Keratinocyte (primary cell): ENCODE results near the gene ADCY7.

Experiments used
- CTCF ChIP-seq, 3 experiments: IDR thresholded peaks in 1 of 3; conservative IDR thresholded peaks in 1 of 3; optimal IDR thresholded peaks in 1 of 3; 2 replicates in 2 of 3; 3 replicates in 1 of 3; pipeline versions ENCODE3 to v1.5.1; 2011; ENCODE audit warnings: low read length in 3 of 3, mild to moderate bottlenecking in 3 of 3, moderate library complexity in 2 of 3, control low read depth in 1 of 3, inconsistent platforms in 1 of 3; ENCODE audit not compliant: insufficient read depth in 2 of 3; ENCODE audit errors: extremely low read depth in 1 of 3
- EZH2 ChIP-seq: IDR thresholded peaks from one replicate; pipeline ENCODE4 v1.6.1; 2012; ENCODE audit warnings: inconsistent platforms, mild to moderate bottlenecking, low read length, moderate library complexity

- no peak for TF ChIP-seq CTCF (optimal IDR thresholded peaks at IDR 0.05 in 1 of 3, IDR thresholded peaks at IDR 0.05 in 1 of 3, conservative IDR thresholded peaks at IDR 0.05 in 1 of 3; ENCODE audit: extremely low read depth in 1 of 3, insufficient read depth in 2 of 3, low read length in 3 of 3)
- TF ChIP-seq EZH2, result no peak
Measured at GRCh38 chr16:50279504-50279865, 13.1 kb downstream of the ADCY7 start.
